Gastroesophageal sphincter (tissue), 3 donors: ENCODE data around the gene AAK1.

Experiments
- CTCF ChIP-seq, 4 experiments: fragments of 200-600 bp in 2 of 4; fragments of 450-650 bp in 2 of 4; sonication (generic) in 1 of 4; IDR thresholded peaks; one replicate each; pipeline ENCODE4 v1.5.1; 2017 to 2019; ENCODE audit warnings: antibody characterized with exemption in 4 of 4, mild to moderate bottlenecking in 2 of 4, moderate library complexity in 2 of 4
- EP300 ChIP-seq: sonication (generic); formaldehyde crosslinking; IDR thresholded peaks from one replicate; pipeline ENCODE4 v1.6.1; 2017; ENCODE audit warnings: antibody characterized with exemption, mild to moderate bottlenecking
- POLR2A ChIP-seq, 2 donors: fragments of 450-650 bp; IDR thresholded peaks; one replicate each; pipeline ENCODE4 v1.6.1; 2017; ENCODE audit warnings: antibody characterized with exemption in 2 of 2, mild to moderate bottlenecking in 2 of 2, moderate library complexity in 1 of 2
- POLR2AphosphoS5 ChIP-seq: sonication (generic); formaldehyde crosslinking; IDR thresholded peaks from one replicate; pipeline ENCODE4 v1.6.1; 2017; ENCODE audit warnings: antibody characterized with exemption

GRCh38 chr2:69474688-69475087 is 168.9 kb downstream of the AAK1 start:
- TF ChIP-seq CTCF (IDR thresholded peaks at IDR 0.05) (no peak), POLR2A (IDR thresholded peaks at IDR 0.05) (no peak), POLR2AphosphoS5 (no peak), EP300 (no peak)
